NCI-H2107 treated with DMSO at 0.1 percent for 48 hours (cell line): Measurements from ENCODE around the gene MED22.
A peak's percentile ranks its signal among the peaks of the same experiment; 100 is the strongest.
"Not testable (repeated sequence)": the region's sequence is repeated elsewhere in the genome, so short reads cannot be mapped to it uniquely, and the experiment has no call there.

ENCODE experiments used
- DNase-seq: peaks from one replicate; lab custom pipeline; 2025; ENCODE audit not compliant: unreplicated experiment; lab: John Stamatoyannopoulos, UW

The MED22 gene

DNA sequence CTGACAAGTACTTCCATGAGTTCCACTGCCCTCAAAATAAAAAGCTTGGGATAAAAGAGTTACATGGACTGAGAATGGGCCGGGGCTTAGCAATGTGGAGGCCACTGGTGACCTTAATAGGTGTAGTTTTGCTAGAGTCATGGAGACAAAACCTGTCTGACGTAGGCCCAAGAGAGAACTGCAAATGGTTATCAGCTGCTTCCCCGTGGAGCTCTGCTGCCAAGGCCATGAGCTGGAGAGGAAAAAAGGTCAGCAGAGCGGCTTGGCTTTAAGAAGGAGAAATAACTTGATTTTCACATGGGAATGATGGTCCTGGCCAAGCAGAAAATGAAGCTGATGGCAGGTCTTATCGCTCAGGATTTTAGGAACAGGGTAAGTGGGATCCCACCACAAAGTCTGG is 8.3 kb downstream of the MED22 start:
- DNase-seq, result no peak

DNA sequence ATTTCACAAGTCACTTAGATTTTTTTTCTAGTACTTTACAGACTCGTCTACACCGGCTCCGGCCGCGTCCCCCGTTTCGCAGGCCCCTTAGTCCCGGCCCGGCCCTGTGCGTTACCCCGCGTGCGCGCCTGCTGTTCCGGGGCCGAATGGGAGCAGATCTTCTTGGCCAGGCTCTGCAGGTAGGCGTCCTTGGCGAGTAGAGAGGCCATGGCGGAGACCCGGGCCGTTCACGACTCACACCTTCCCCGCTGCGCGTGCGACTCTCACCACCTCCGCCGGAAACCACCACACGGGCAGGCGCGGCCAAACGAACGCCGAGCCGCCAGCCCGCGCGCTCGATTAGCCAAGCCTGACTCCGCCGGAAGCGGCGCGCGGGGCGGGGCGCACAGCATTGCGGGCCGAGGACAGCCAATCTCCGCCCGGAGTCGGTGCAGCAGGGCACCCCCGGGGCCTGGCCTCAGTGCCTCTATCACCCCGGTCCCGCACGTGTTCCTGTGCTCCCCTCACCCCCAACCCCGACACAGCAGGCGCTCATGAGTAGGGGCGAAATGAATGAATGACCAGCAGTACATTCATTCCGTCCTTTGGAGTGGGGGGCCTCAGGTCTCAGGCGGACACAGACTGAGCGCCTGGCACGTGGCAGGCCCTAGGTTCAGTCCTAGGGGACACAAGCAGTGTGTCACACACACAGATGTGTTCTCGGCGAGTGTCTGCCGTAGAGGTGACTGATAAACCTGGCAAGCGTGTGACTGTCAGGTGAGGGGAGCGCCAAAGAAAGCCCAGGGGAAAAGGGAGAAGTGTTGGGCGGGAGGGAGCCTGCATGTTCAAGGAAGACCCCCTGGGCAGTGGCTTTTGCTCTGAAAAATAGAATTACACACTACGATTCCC is 11.8 kb downstream of the MED22 start, which contains the start of gene SURF6:
SURF6 (minus strand) TSS at position 265 of the 888 bp plus-strand sequence; CDS start at position 209, 56 bp downstream.
- DNase-seq, result peak; percentile 55

DNA sequence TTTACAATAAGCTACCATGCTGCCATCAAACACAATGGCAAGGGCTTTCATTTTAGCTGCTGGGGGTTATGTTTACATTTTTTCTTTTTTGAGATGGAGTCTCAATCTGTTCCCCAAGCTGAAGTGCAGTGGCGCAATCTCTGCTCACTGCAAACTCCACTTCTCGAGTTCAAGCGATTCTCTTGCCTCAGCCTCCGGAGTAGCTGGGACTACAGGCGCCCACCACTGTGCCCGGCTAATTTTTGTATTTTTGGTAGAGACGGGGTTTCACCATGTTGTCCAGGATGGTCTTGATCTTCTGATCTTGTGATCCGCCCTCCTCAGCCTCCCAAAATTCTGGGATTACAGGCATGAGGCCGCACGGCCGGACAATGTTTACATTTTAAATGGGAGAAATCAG is 13.0 kb downstream of the MED22 start:
- DNase-seq, result not testable (repeated sequence)

DNA sequence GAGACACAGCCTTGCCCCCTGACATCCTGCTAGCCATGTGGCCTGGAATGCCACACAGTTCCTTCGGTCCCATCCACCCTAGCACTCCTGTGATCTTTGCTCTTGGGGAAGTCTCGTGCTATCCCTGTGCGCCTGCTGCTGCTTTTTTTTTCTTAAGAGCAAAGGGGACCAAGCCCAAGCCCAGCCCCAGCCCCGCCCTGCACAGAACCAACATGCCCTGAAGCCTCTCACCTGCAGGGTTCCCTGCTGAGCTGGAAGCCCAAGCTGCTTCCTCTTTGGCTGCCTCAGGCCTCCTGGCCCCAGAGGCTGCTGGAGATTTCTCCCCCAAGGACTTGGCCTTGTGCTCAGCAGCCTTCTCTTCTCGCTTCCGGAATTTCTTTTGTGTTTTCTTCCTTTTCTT is 13.8 kb downstream of the MED22 start:
- DNase-seq, result no peak

DNA sequence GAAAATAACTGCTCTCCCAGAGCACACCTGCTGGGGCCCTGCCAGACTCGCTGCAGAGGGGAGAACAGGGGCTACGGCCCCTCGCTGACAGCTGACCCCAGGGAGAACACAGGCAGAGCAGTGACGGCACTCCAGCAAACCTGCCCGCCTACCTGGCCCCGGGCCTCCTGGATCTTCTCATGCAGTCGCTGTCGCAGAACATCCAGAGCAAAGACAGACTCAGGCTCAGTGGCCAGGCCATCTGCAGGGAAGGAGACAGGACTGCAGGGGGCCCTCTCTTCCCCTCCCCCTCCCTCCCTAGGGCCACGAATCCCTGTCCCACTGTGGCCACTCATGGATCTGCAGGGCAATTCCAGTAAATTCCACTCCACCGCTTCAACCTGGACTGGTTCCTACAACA is 14.4 kb downstream of the MED22 start:
- no peak for DNase-seq

DNA sequence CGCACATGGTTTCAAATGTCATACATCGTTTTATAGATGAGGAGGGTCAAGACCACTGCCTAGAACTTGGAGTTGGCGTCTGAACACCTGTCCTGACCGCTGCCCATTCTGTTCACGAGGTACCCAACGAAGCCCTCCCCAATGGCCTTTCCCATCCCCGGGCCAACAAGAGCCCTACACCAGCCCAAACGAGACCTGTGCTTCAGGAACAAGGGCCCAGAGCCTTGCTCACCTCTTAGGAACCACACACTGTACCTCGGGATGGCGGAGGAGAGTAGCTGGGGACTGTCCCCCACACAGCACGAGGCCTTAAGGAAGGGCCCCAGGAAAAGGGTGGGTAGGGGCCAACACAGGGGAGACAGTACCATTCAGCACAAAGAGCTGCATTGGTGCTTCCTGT is 14.9 kb downstream of the MED22 start:
- no peak for DNase-seq

DNA sequence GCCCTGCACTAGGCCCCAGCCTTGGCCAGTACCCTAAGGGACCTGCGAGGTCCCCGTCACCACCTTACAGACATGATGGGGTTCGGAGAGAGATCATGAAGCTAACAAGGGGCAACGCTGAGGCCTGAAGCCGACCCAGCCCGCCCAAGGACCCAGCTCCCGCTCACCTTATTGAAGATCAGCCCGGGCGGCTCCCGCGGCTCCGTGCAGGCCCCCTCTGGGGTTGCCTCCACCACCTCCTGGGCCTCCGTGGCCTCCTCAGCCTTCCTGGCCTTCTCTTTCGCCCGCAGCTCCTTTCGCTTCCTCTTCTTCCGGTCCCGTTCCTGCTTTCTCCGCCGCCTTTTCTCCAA is 15.6 kb downstream of the MED22 start:
- no peak for DNase-seq

DNA sequence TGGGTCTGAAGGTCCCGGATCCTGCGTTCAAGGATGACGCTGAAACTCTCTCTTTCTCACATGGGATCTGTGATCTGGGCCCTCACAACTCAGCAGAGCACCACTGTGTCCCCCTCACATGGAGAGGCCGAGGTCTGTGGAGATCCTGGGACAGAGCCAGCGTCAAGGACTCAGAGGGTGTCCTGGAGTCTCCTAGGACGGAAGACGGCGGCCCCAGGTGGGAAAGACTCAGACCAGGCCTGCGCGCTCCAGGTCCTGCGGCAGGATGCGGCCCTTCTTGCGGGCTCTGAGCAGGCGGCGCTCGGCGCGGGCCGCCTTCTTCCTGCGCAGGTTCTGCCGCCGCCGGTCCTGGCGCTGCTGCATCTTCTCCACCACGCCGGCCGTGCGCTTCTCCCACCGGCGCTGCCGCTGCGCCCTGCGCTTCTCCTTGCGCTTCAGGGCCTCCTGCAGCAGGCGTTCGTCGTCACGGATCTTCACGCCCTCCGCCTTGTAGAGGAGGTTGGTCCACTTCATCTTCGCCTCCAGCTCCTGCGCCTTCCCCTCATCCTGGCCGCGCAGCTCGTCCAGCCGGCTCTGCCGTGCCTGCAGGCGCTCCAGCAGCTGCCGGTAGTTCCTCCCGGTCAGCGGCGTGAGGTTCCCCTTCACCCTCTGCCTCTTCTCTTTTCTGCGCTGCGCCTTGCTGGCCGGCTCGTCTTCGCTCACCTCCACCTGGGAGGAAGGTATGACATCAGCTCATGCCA is 16.1 kb downstream of the MED22 start:
- DNase-seq, result no peak

DNA sequence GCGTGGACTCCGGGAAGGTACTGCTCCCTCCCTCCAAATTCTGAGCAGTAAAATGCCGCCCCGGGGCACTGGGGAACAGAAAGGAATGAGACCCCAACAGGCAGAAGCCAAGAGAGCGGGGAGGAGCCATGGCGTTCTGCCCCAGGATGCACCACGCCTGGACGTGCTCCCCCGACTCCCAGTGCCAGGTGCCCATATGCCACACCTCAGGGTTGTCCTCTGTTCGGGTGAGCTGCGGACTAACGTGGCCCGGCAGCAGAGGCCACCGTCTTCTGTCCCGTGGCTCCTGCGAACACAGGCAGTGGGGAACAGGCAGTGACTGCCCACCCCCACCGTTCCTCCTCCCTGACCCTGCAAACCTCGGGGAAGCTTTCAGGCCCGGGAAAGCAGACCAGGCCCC is 16.7 kb downstream of the MED22 start:
- DNase-seq, result no peak

DNA sequence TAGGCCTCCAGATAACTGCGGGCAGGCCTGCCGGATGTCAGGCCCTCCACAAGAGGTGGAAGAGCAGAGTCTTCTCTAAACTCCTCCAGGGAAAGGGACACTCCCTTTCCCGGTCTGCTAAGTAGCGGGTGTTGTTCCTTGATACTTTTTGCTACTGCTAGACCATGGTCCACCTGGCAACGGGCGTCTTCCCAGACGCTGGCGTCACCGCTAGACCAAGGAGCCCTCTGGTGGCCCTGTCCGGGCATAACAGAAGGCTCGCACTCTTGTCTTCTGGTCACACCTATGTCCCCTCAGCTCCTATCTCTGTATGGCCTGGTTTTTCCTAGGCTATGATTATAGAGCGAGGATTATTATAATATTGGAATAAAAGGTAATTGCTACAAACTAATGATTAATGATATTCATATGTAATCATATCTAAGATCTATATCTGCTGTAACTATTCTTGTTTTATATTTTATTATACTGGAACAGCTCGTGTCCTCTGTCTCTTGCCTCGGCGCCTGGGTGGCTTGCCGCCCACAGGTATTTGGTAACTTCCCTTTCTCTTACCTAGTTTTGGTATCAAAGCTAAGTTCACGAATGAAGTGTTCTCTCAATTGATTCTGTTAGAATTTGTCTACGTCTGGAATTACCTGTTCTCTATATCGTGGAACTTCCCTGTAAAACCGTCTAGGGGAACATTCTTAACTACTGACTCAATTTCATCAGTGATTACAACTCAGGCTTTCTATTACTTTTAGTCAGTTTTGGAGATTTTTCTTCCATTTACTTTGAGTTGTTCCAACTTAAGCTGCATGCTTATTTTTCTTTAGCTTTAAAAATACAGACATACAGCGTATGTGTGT is 18.4 kb downstream of the MED22 start:
- not testable (repeated sequence) for DNase-seq

DNA sequence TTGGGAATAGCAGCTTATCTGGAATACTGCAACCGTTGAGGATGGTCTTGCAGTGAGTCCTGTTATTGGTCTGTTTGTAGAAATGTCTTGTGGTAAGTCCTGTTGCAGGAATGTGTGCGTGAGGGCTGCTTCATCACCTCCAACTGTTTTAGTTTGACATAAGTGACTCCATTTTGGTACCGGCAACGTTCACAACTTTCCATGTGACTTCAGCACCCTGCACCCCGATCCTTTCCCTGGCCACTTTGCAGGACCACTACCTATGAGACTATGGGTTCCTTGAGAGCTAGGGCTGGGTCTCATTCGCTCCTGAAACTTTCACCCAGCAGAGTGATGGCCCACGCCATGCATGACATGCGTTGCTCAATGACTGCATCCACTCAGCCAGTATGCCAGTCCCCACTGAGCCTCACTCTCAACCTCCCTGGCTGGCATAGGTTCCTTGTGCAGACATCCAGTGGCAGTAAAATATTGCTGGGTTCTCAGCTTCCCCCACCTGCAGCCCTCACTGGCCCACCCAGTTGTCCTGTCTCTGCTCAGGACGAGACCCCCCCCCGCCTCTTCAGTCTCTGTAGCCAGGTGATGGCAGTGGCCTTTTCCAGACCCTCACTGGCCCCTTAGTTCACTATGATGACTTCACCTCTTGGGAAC is 20.0 kb downstream of the MED22 start:
- no peak for DNase-seq

DNA sequence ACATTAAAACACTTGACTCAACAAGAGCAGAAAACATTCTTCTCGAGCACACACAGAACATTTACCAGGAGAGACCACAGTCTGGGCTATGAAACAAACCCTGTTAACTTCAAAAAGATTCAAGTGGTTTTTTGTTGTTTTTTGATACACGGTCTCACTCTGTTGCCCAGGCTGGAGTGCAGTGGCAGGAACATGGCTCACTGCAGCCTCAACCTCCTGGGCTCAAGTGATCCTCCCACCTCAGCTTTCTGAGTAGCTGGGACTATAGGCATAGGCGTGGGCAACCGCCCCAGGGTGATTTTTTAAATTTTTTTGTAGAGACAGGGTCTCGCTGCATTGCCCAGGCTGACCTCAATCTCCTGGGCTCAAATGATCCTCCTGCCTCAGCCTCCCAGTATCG is 20.9 kb downstream of the MED22 start:
- DNase-seq, result not testable (repeated sequence)

DNA sequence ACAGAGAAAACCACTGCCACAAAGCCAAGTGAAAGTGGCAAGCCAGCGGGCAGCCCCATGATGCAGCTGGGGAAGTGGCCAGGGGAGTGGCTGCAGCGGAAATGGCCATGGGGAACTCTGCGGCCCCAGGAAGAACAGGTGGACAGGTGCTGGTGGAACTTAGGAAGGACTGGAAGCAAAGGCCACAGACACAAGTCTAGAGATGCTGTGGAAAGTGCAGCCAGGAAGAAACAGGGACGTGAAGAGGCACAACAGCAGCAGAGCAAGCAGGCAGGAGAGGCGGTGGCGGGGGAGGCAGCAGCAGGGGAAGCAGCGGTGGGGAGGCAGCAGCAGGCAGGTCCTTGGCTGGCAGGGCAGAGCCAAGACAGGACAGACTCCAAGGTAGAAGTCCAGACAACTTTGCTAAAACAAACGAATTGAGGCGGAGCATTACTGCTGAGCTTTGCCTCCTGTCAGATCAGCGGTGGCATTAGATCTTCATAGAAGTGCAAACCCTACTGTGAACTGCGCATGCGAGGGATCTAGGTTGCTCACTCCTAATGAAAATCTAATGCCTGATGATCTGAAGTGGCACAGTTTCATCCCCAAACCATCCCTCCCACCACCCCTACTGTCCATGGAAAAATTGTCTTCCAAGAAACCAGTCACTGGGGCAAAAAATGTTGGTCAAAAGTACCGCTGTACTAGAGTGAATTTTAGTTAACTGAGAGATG is 23.8 kb downstream of the MED22 start:
- no peak for DNase-seq

DNA sequence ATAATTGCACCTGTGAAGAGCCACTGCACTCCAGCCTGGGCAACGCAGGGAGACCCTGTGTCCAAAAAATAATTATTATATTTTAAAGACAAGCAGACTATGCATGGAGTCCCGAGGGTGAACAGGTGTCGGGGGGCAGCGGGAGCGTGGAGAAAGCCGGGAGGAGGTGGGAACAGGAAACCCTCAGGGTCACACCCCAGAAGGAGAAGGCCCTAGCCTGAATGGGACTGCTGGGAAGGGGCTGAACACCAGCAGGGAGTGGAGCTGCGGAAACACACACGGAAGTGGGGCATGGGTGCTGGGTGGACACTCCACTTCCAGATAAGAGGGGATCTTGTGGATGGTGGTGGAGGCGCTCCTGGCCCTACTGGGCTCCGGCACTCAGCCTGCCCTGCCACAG is 24.7 kb downstream of the MED22 start:
- no peak for DNase-seq

DNA sequence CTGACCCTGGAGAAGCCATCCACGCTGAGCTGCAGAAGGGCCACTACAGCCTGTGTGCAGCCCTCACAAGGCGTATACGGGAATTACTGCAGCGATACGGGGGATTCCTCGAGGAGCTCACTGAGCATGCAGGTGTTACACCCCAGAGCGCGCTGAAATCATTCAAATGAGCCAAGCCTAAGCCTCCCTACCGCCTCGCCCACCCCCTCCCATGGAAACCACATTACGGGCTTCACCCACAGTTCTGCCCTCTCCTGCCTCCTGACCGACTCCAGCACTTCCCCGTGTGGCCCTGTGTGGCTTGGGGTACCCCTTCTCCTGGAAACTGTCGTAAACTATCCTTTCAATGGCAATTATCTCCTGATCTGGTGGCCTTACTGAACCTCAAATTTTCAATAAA is 25.2 kb downstream of the MED22 start:
- DNase-seq, result no peak

DNA sequence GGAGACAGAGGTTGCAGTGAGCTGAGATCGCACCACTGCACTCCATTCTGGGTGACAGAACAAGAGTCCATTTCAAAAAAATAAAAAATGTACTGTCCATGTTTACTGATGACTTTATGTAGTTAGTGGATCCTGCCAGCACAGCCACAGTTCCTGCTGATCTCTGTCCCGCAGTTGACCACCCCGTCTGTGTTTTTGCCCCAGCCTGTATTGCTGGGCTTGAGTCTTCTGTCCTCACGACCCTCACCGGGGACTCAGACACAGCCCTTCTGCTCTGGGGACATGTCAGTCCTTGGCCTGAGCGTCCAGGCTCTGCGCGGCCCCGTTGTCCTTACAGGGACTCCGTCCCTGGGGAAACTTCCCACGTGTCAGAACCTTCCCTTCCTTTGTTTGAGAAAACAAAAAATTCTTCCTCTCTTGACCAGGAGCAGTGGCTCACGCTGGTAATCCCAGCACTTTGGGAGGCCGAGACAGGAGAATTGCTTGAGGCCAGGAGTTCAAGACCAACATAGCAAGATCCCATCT is 26.5 kb downstream of the MED22 start:
- DNase-seq, result no peak

DNA sequence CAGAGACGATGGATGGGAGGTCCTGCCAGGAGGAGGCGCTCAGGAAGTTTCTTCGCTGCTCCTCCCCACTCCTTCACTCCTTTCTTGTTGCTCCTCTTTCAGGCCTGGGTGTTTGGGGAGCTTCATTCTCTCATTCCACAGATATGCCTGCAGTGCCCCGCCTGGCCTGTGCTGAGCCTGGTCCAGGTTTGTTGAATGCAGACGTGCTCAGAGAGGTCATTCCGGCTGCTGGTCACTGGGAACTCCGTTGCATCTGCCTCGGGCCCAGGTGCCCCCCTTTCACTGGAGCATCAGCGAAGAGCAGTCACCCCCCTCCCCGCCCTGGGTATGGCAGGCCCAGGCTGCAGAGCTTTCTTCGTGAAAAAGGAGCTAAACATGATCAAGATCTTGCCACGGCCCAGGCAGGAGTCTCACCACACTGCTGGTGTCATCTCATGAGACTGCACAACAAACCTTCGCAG is 27.5 kb downstream of the MED22 start:
- no peak for DNase-seq

DNA sequence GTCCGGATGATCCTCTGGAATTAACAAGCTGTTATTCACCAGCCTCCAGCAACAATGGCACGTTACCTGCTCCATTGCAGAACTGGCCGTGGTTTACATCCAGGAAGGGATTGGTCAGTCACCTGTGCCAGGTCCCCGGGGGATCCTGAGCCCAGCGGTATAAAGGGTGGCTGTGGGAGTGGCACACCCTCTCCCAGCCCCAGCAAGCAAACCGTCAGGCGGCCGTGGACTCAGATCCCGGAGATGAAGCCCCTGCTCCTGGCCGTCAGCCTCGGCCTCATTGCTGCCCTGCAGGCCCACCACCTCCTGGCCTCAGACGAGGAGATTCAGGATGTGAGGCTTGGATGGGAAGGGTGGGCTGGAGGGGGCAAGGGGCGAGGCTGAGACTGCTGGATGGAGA is 30.4 kb downstream of the MED22 start:
- not testable (repeated sequence) for DNase-seq

DNA sequence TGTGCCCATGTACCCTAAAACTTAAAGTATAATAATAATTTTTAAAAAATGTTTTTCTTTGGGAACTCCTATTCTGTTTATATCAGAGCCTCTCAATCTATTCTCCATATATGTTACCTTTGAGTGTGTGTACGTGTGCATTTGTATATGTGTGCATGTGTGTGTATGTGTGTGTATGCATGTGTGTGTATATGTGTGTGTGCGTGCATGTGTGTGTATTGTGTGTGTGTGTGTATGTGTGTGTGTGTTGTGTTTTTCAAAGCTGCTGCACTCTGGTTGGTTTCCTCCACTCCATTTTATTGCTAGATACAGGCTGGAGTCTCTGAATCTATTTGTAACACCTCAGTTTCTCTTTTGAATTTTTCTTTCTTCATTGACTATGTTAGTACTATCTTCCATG is 31.9 kb downstream of the MED22 start:
- DNase-seq, result no peak

DNA sequence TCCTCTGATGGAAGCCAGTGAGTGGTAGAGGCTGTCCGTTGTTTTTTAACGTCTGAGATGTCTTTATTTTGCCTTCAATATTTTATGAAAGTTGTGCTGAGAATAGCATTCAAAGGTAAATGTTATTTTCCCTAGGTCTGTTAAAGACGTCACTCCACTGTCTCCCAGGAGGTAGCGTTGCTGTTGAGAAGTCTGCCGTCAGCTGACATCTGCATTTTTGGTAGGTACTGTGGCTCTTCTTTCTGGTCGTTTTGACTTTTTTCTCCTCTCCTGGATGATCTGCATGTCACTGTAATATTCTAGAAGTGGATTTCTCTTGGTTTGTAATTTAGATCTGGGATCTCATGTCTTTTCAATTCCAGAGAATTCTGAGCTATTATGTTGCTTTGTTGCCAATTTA is 38.3 kb downstream of the MED22 start:
- DNase-seq, result no peak
